Amygdala (tissue), 56 donors: ENCODE results near the gene NPY2R.

ENCODE experiments used
- DNase-seq, 56 donors: peaks; one replicate each; lab custom pipeline; 2025; lab: John Stamatoyannopoulos, UW

The NPY2R gene

GRCh38 chr4:155248002-155248896, 39.8 kb downstream of the NPY2R start:
- DNase-seq = no peak

DNA sequence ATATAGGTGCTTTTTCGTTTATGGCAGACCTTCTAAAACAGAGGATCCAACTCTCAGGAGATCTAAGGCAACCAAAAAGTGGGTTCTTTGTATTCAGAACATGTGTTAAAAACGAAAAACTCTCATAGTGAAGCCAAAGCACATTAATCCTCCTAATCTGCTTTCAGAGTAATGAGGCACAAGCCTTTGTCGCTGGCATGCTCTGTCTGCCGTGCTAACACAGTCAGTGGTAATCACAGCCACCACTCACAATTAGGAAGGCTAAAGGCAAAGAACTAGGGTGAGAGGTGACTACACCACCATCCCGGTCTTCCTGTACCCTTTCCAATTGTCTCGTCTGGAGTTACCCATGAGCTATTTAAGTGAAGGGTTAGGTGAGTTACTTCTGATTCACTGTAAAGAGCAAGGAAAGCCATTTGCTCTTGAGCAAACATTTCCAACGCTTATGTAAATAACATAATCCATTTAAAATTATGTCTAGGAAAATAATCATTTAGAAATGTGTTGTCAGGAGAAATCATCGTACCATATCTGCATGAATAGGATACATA, 40.7 kb downstream of the NPY2R start:
- DNase-seq = no peak

DNA sequence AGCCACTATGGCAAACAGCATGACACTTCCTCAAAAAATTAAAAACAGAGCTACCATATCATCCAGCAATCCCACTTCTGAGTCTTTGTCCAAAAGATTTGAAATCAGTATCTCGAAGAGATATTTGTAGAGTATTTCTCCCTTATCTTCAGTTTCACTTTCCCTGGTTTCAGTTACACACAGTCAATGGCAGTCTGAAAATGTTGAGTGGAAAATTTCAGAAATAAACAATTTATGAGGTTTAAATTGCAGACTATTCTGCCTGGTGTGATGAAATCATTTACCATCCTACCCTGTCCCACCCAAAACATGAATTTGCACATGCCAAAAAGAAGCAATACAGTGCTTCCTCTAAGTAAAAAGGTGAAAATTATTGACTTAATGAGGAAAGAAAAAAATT, 43.9 kb downstream of the NPY2R start:
- no peak for DNase-seq

DNA sequence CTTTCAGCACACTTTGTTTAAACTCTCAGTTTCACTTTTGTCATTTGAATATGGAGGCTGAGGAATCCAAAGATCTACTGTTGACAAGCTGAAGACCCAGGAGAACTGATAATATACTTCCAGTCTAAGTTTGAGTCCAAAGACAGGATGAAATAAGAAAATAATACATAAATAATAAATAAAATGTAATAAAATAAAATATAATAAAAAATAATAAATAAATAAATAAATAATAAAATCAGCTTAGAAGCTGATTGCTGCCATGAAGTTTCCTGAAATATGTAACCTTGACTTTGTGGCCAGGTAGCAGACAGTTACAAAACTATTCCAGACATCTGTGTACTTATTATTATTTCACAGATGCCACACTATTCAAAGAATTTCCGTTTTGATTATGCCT, 55.0 kb downstream of the NPY2R start:
- no peak for DNase-seq

GRCh38 chr4:155265113-155265512, 56.7 kb downstream of the NPY2R start:
- no peak for DNase-seq
